Endothelial cell of umbilical vein (primary cell): ENCODE measurements around the gene MTG2. TPM values are rescaled to one million over a fixed set of nuclear protein-coding genes. Genes with fewer than 3 reads are reported as not detected.

ENCODE experiments used
- BruUV-seq: library from RNA; stranded (reverse); fragments of 400-500 nt; replicated peaks from 2 replicates; lab custom pipeline; 2021; lab: Mats Ljungman, UMichigan
- CTCF ChIA-PET: fragments of 300-600, 350-600 bp; sonication (Branson Sonifier 250); formaldehyde crosslinking; loops from one replicate; lab custom pipeline; 2021; ENCODE audit warnings: antibody characterized with exemption, inconsistent platforms; lab: Charles Lee
- POLR2A ChIA-PET: fragments of 300-600, 350-600 bp; sonication (Branson Sonifier 250); formaldehyde crosslinking; loops from one replicate; lab custom pipeline; 2021; ENCODE audit warnings: antibody characterized with exemption, inconsistent platforms; lab: Charles Lee
- DNase-seq: peaks from one replicate; pipeline ENCODE4 v3.0.0-alpha.2; 2011; ENCODE audit warnings: low read depth, low spot score
- FAIRE-seq: peaks from 2 replicates; lab custom pipeline; 2011; peaks lifted over from hg19 to GRCh38; lab: Jason Lieb, UNC
- H2AFZ ChIP-seq: 2 replicates; pipeline ENCODE4 v1.6.0; 2012; ENCODE audit warnings: low read depth, low read length, control low read depth, inconsistent platforms
- H3K27ac ChIP-seq: 2 replicates; pipeline ENCODE4 v1.5.1; 2011; ENCODE audit warnings: low read depth, mild to moderate bottlenecking, control low read depth, low read length, moderate library complexity; ENCODE audit not compliant: insufficient read depth
- H3K27me3 ChIP-seq, 2 experiments: 2 replicates each; pipeline versions ENCODE4 v1.6.0 to v1.6.1; 2011; ENCODE audit warnings: low read length in 2 of 2, mixed read lengths in 1 of 2; ENCODE audit not compliant: control insufficient read depth in 2 of 2, insufficient read depth in 2 of 2
- H3K36me3 ChIP-seq, 2 experiments: 2 replicates in 1 of 2; 3 replicates in 1 of 2; pipeline ENCODE4 v1.5.1; 2011; ENCODE audit warnings: low read length in 2 of 2, mild to moderate bottlenecking in 1 of 2, moderate library complexity in 1 of 2; ENCODE audit not compliant: control insufficient read depth in 2 of 2, insufficient read depth in 2 of 2; ENCODE audit errors: extremely low read depth in 1 of 2
- H3K4me1 ChIP-seq: 3 replicates; pipeline ENCODE4 v1.5.1; 2011; ENCODE audit warnings: mild to moderate bottlenecking, low read length; ENCODE audit not compliant: control insufficient read depth, insufficient read depth; ENCODE audit errors: extremely low read depth
- H3K4me2 ChIP-seq: 2 replicates; pipeline ENCODE4 v1.6.1; 2011; ENCODE audit warnings: low read length, control low read depth, mixed read lengths; ENCODE audit not compliant: insufficient read depth
- H3K4me3 ChIP-seq, 3 experiments: fragments of 200-600 bp in 1 of 3; sonication (generic), shearing (Covaris generic) in 1 of 3; replicated peaks in 1 of 3; 2 replicates each; pipeline ENCODE4 v1.5.1; 2011 to 2016; ENCODE audit warnings: control low read depth in 3 of 3, low read length in 3 of 3, mild to moderate bottlenecking in 2 of 3, inconsistent platforms in 1 of 3, low read depth in 1 of 3, moderate library complexity in 1 of 3; ENCODE audit not compliant: insufficient read depth in 1 of 3
- H3K79me2 ChIP-seq: 2 replicates; pipeline ENCODE4 v1.6.0; 2012; ENCODE audit warnings: low read length, inconsistent platforms; ENCODE audit not compliant: control insufficient read depth, insufficient read depth
- H3K9ac ChIP-seq: replicated peaks from 2 replicates; pipeline ENCODE3; 2011; ENCODE audit warnings: low read length, control low read depth; ENCODE audit not compliant: insufficient read depth; ENCODE audit errors: extremely low read depth
- H3K9me1 ChIP-seq: replicated peaks from 3 replicates; pipeline ENCODE4 v1.6.0; 2011; ENCODE audit warnings: mild to moderate bottlenecking, low read length; ENCODE audit not compliant: control insufficient read depth, insufficient read depth; ENCODE audit errors: extremely low read depth
- H3K9me3 ChIP-seq: replicated peaks from 2 replicates; pipeline ENCODE4 v1.5.1; 2012; ENCODE audit warnings: low read length, inconsistent platforms; ENCODE audit not compliant: control insufficient read depth, insufficient read depth
- H4K20me1 ChIP-seq: replicated peaks from 2 replicates; pipeline ENCODE3; 2011; ENCODE audit warnings: mild to moderate bottlenecking, low read length; ENCODE audit not compliant: control insufficient read depth, insufficient read depth; ENCODE audit errors: extremely low read depth
- FOS ChIP-seq: IDR thresholded peaks from 2 replicates; pipeline ENCODE4 v1.6.1; 2011; ENCODE audit warnings: mild to moderate bottlenecking, low read length, moderate library complexity, borderline replicate concordance; ENCODE audit not compliant: insufficient read depth
- JUN ChIP-seq: IDR thresholded peaks from 2 replicates; pipeline ENCODE4 v1.6.1; 2011; ENCODE audit warnings: borderline replicate concordance, low read depth; ENCODE audit not compliant: insufficient read length, insufficient read depth
- POLR2AphosphoS5 ChIP-seq: IDR thresholded peaks from 2 replicates; pipeline ENCODE4 v1.6.1; 2012; ENCODE audit warnings: low read depth, mild to moderate bottlenecking, control low read depth, low read length, moderate library complexity; ENCODE audit not compliant: insufficient read depth
- dilution Hi-C: fragments of 300-500 bp; cut with MboI; formaldehyde crosslinking; loops from one replicate; pipeline ENCODE4 v1.15.0; 2019; ENCODE audit warnings: low sequenced_read_pairs; ENCODE audit not compliant: extremely low pct_ligation_motif_present
- intact Hi-C: fragments of 100-400 bp; cut with micrococcal nuclease; formaldehyde crosslinking; loops from one replicate; pipeline ENCODE4 v1.10.0; 2022
- polyA plus RNA-seq, 4 experiments: library from polyadenylated mRNA; depleted of rRNA in 3 of 4; stranded (reverse) in 3 of 4; unstranded in 1 of 4; fragments of >200 nt; gene quantifications; 2 replicates each; pipeline versions ENCODE4 v1.2.1 to v1.2.3, GENCODE V29; 2011 to 2012; ENCODE audit warnings: missing spikeins in 1 of 4
- total RNA-seq: library from RNA; stranded (reverse); gene quantifications from 2 replicates; pipeline ENCODE4 v1.2.3, GENCODE V29; 2021

The MTG2 gene
- total and polyA plus RNA-seq, 2 donors (not counting 3 experiments of a cell fraction or from before 2014, with no cell fraction given) = 19.9 to 31.6 TPM

DNA sequence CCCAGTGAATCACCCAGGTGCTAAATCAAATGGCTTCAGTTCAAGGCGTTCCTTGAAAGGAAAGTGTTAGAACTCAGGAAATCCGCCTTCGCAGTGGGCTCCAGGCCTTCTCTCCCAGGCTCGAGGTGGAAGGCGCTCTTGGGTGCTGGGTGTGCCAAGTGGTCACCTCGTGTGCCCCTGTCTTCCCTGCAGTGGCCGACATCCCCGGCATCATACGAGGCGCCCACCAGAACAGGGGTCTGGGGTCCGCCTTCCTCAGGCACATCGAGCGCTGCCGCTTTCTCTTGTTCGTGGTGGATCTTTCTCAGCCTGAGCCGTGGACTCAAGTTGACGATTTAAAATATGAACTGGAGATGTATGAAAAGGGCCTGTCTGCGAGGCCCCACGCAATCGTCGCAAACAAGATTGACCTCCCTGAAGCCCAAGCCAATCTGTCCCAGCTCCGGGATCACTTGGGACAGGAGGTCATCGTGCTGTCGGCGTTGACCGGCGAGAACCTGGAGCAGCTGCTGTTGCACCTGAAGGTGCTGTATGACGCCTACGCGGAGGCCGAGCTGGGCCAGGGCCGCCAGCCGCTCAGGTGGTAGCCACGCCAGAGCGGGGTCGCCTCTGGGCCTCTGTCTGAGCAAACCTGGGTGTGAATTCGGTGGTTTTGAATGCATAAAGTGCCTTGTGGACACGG is 17.8 kb downstream of the MTG2 start:
- ChIA-PET CTCF (interaction anchor here (0.8 kb wide), 1 partner anchor 56 kb away, joined by 3 read pairs; no protein-coding TSS in a partner anchor), POLR2A (no interaction called here)
- Histone ChIP-seq H3K9me1 (no peaks in the 10 kb centered on the region), H4K20me1 (no peaks in the 10 kb centered on the region), H3K79me2 (no peaks in the 10 kb centered on the region), H3K4me3 (no peak overlapping the region), H3K4me2 (no peak overlapping the region), H3K36me3 (peaks cover 0 to 27% of the 10 kb centered on the region in 2 experiments), H2AFZ (no peak overlapping the region), H3K9me3 (no peaks in the 10 kb centered on the region), H3K9ac (no peak overlapping the region), H3K4me1 (peaks cover 9% of the 10 kb centered on the region), H3K27me3 (no peaks in the 10 kb centered on the region), H3K27ac (no peak overlapping the region)
- DNase-seq (no peak), FAIRE-seq (no peak)
- intact Hi-C loops = loop anchor here (5.0 kb wide), 1 partner anchor 87 kb away; no protein-coding TSS in a partner anchor
- dilution Hi-C loops = no loop called here
- TF ChIP-seq POLR2AphosphoS5 = no peak
- TF ChIP-seq JUN = no peak
- no TSS peak for BruUV-seq

DNA sequence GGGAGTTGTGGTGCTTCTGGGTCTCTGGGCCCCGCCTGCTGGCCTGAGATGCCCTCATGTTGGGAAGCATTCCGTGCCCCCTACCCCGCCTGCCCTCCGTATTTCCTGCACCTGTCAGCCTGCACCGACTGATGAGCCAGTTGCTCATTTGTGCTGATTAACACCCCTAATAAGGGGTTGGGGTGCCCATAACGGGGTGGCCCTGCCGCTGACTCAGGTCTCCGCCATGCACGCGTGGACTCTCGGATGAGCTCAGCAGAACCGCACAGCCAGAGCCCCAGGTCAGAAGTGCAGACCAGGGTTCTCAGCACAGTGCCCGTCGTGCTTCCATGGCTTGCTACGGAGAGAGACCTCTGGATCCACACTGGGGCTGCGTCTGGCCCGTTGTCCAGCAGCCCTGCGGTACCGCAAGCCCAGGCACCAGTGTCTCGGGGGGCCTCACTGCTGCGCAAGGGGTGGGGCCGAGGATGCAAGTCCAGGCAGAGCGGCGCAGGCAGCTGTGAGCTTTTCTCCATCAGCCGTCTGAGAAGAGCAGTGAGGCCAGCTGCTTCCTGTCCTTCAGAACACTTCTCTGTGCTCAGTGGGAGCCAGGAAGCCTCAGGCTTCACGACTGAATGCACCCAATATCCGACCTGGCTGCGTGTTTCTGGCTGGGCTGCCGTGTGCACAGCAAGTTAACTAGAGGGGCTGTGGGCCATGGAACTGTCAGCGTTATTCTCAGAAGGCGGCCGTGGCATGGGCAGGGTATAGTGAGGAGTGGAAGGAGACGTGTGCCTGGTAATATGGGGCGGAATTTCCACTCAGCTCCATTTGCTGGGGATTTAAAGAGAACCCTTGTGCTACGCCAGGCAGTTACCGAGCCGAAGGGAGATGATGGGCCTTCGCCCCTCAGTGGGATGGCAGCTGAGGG is 18.6 kb downstream of the MTG2 start:
- Histone ChIP-seq H2AFZ (no peak overlapping the region), H3K4me2 (no peak overlapping the region), H3K9me3 (no peaks in the 10 kb centered on the region), H3K27me3 (no peaks in the 10 kb centered on the region), H4K20me1 (no peaks in the 10 kb centered on the region), H3K36me3 (peaks cover 0 to 27% of the 10 kb centered on the region in 2 experiments), H3K79me2 (no peaks in the 10 kb centered on the region), H3K9ac (no peak overlapping the region), H3K4me3 (no peak overlapping the region), H3K27ac (no peak overlapping the region), H3K9me1 (no peaks in the 10 kb centered on the region), H3K4me1 (peaks cover 9% of the 10 kb centered on the region)
- ChIA-PET CTCF (interaction anchor here (0.8 kb wide), 1 partner anchor 56 kb away, joined by 3 read pairs; no protein-coding TSS in a partner anchor), POLR2A (no interaction called here)
- intact Hi-C loops = loop anchor here (5.0 kb wide), 1 partner anchor 86 kb away; no protein-coding TSS in a partner anchor
- TF ChIP-seq FOS = no peak
- no peak for TF ChIP-seq JUN
- DNase-seq (no peak), FAIRE-seq (no peak)
- dilution Hi-C loops = no loop called here
- no TSS peak for BruUV-seq
